Duodenal mucosa (tissue), 2 donors: Measurements from ENCODE around the gene PIK3AP1.

Experiments used
- H3K27ac ChIP-seq: one replicate; pipeline ENCODE4 v1.7.0; 2013; ENCODE audit warnings: low read depth, low read length
- H3K27me3 ChIP-seq, 2 donors: one replicate each; pipeline ENCODE4 v1.7.0; 2013; ENCODE audit warnings: low read length in 2 of 2, control low read depth in 1 of 2; ENCODE audit not compliant: insufficient read depth in 2 of 2, control insufficient read depth in 1 of 2
- H3K36me3 ChIP-seq, 2 donors: one replicate each; pipeline ENCODE4 v1.7.0; 2013; ENCODE audit warnings: low read length in 2 of 2, control low read depth in 1 of 2; ENCODE audit not compliant: insufficient read depth in 2 of 2, control insufficient read depth in 1 of 2
- H3K4me1 ChIP-seq, 2 donors: one replicate each; pipeline ENCODE4 v1.7.0; 2013; ENCODE audit warnings: low read length in 2 of 2, control low read depth in 1 of 2; ENCODE audit not compliant: insufficient read depth in 2 of 2, control insufficient read depth in 1 of 2
- H3K4me3 ChIP-seq, 2 donors: one replicate each; pipeline ENCODE4 v1.7.0; 2013; ENCODE audit warnings: low read length in 2 of 2, low read depth in 1 of 2
- H3K9ac ChIP-seq, 2 donors: one replicate each; pipeline ENCODE4 v1.7.0; 2013; ENCODE audit warnings: low read length in 2 of 2, low read depth in 1 of 2
- H3K9me3 ChIP-seq, 2 donors: one replicate each; pipeline ENCODE4 v1.7.0; 2013; ENCODE audit warnings: low read length in 2 of 2, control low read depth in 1 of 2; ENCODE audit not compliant: control insufficient read depth in 1 of 2

The PIK3AP1 gene

GRCh38 chr10:96724621-96725020 is 4.3 kb upstream of the PIK3AP1 start:
- no peaks in the 10 kb centered on the region for H3K9me3 ChIP-seq
- peaks cover 8 to 12% of the 10 kb centered on the region in 2 donors for H3K4me1 ChIP-seq
- no peaks in the 10 kb centered on the region for H3K27me3 ChIP-seq
- no peak overlapping the region for H3K27ac ChIP-seq
- H3K4me3 ChIP-seq, result no peak overlapping the region
- H3K36me3 ChIP-seq, result no peaks in the 10 kb centered on the region
- no peak overlapping the region for H3K9ac ChIP-seq

- H3K36me3 ChIP-seq, result no peaks in the 10 kb centered on the region
- no peaks in the 10 kb centered on the region for H3K27me3 ChIP-seq
- H3K4me1 ChIP-seq, result peaks cover 12 to 21% of the 10 kb centered on the region in 2 donors
- H3K9me3 ChIP-seq, result no peaks in the 10 kb centered on the region
- no peak overlapping the region for H3K27ac ChIP-seq
- H3K4me3 ChIP-seq, result peak overlapping the region; percentile 80
- H3K9ac ChIP-seq, result peak overlapping the region; percentile 16 to 60
Measured at GRCh38 chr10:96721207-96721572, 876 bp upstream of the PIK3AP1 start.

- no peaks in the 10 kb centered on the region for H3K27me3 ChIP-seq
- H3K9ac ChIP-seq, result peak overlapping the region; percentile 66 to 76
- peaks cover 12 to 21% of the 10 kb centered on the region in 2 donors for H3K4me1 ChIP-seq
- H3K4me3 ChIP-seq, result peak overlapping the region; percentile 80
- no peak overlapping the region for H3K27ac ChIP-seq
- H3K36me3 ChIP-seq, result no peaks in the 10 kb centered on the region
- no peaks in the 10 kb centered on the region for H3K9me3 ChIP-seq
Measured at GRCh38 chr10:96719850-96720421, 378 bp downstream of the PIK3AP1 start.

GRCh38 chr10:96719200-96719599 is 1.1 kb downstream of the PIK3AP1 start:
- Histone ChIP-seq H3K27me3 (no peaks in the 10 kb centered on the region), H3K9me3 (no peaks in the 10 kb centered on the region), H3K4me1 (peaks cover 12 to 21% of the 10 kb centered on the region in 2 donors), H3K9ac (peak overlapping the region; percentile 66 to 76), H3K36me3 (no peaks in the 10 kb centered on the region), H3K27ac (no peak overlapping the region), H3K4me3 (peak overlapping the region; percentile 80)

GRCh38 chr10:96718304-96718990 is 1.9 kb downstream of the PIK3AP1 start:
- H3K27me3 ChIP-seq, result no peaks in the 10 kb centered on the region
- no peak overlapping the region for H3K27ac ChIP-seq
- peaks cover 12 to 21% of the 10 kb centered on the region in 2 donors for H3K4me1 ChIP-seq
- H3K36me3 ChIP-seq, result no peaks in the 10 kb centered on the region
- peak overlapping the region in 1 of 2 donors; percentile 32 for H3K4me3 ChIP-seq
- peak overlapping the region in 1 of 2 donors; percentile 66 for H3K9ac ChIP-seq
- no peaks in the 10 kb centered on the region for H3K9me3 ChIP-seq

GRCh38 chr10:96716390-96716789 is 3.9 kb downstream of the PIK3AP1 start:
- Histone ChIP-seq H3K27ac (no peak overlapping the region), H3K4me1 (peaks cover 12 to 21% of the 10 kb centered on the region in 2 donors), H3K36me3 (no peaks in the 10 kb centered on the region), H3K27me3 (no peaks in the 10 kb centered on the region), H3K9ac (no peak overlapping the region), H3K9me3 (no peaks in the 10 kb centered on the region), H3K4me3 (no peak overlapping the region)

- Histone ChIP-seq H3K9ac (no peak overlapping the region), H3K27ac (no peak overlapping the region), H3K36me3 (no peaks in the 10 kb centered on the region), H3K4me3 (no peak overlapping the region), H3K9me3 (no peaks in the 10 kb centered on the region), H3K27me3 (no peaks in the 10 kb centered on the region), H3K4me1 (peaks cover 5 to 9% of the 10 kb centered on the region in 2 donors)
Measured at GRCh38 chr10:96714746-96715255, 5.5 kb downstream of the PIK3AP1 start.

GRCh38 chr10:96714031-96714590 is 6.2 kb downstream of the PIK3AP1 start:
- H3K4me3 ChIP-seq, result no peak overlapping the region
- no peaks in the 10 kb centered on the region for H3K9me3 ChIP-seq
- H3K36me3 ChIP-seq, result no peaks in the 10 kb centered on the region
- no peaks in the 10 kb centered on the region for H3K27me3 ChIP-seq
- H3K4me1 ChIP-seq, result peaks cover 5 to 6% of the 10 kb centered on the region in 2 donors
- no peak overlapping the region for H3K27ac ChIP-seq
- no peak overlapping the region for H3K9ac ChIP-seq

GRCh38 chr10:96712662-96713271 is 7.5 kb downstream of the PIK3AP1 start:
- no peak overlapping the region for H3K27ac ChIP-seq
- H3K27me3 ChIP-seq, result no peaks in the 10 kb centered on the region
- no peak overlapping the region for H3K4me3 ChIP-seq
- H3K9ac ChIP-seq, result no peak overlapping the region
- H3K9me3 ChIP-seq, result no peaks in the 10 kb centered on the region
- peaks cover 0 to under 1% of the 10 kb centered on the region in 2 donors for H3K36me3 ChIP-seq
- peaks cover 0 to 5% of the 10 kb centered on the region in 2 donors for H3K4me1 ChIP-seq
